Neutrophil (primary cell): Measurements from ENCODE around the gene MLPH.
"Not testable (repeated sequence)": the region's sequence is repeated elsewhere in the genome, so short reads cannot be mapped to it uniquely, and the experiment has no call there.

ENCODE experiments used
- H3K27ac ChIP-seq: fragments of 200-600 bp; sonication (generic); 2 replicates; pipeline ENCODE4 v1.5.1; 2016; ENCODE audit warnings: mild to moderate bottlenecking, moderate library complexity
- H3K27me3 ChIP-seq: fragments of 200-600 bp; sonication (generic); 2 replicates; pipeline ENCODE4 v1.6.0; 2016; ENCODE audit warnings: mild to moderate bottlenecking
- H3K36me3 ChIP-seq: fragments of 200-600 bp; sonication (generic); 2 replicates; pipeline ENCODE4 v1.5.1; 2017
- H3K4me1 ChIP-seq, 2 experiments: fragments of 200-600 bp in 1 of 2; sonication (generic) in 1 of 2; 1 replicate in 1 of 2; 2 replicates in 1 of 2; pipeline versions ENCODE4 v1.5.1 to v1.6.1; 2013 to 2016; ENCODE audit warnings: low read depth in 1 of 2, low read length in 1 of 2, mild to moderate bottlenecking in 1 of 2, moderate library complexity in 1 of 2; ENCODE audit not compliant: control insufficient read depth in 1 of 2, insufficient read depth in 1 of 2
- H3K4me3 ChIP-seq, 2 experiments: fragments of 200-600 bp in 1 of 2; sonication (generic) in 1 of 2; 1 replicate in 1 of 2; 2 replicates in 1 of 2; pipeline ENCODE4 v1.5.1; 2013 to 2016; ENCODE audit warnings: low read depth in 1 of 2, low read length in 1 of 2, mild to moderate bottlenecking in 1 of 2, moderate library complexity in 1 of 2
- H3K9me3 ChIP-seq: fragments of 200-600 bp; sonication (generic); 2 replicates; pipeline ENCODE4 v1.5.1; 2016
- TF ChIP-seq, protein P1 (sequence below): fragments of 200-600 bp; sonication (generic); IDR thresholded peaks from 2 replicates; pipeline ENCODE4 v1.5.1; 2016; ENCODE audit warnings: antibody characterized with exemption

MLPH gene

DNA sequence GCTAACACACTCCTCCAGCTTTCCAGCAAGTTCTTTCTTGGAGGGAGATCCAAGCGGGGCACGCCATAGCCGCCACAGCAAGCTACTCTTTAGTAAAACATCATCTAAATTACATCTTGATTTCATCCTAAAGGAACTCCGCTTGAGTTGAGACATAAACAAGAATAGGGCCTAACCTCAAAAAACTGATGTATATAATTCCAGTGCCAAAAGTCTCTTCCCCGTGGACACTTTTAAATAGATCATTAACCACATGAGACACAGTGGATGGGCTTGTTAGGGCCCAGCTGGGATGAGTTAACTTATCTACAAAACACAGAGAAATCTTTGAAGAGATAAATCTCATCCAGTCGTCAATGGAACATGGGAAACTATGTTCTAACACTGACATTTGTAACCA is 20.8 kb upstream of the MLPH start:
- TF ChIP-seq, protein P1, sequence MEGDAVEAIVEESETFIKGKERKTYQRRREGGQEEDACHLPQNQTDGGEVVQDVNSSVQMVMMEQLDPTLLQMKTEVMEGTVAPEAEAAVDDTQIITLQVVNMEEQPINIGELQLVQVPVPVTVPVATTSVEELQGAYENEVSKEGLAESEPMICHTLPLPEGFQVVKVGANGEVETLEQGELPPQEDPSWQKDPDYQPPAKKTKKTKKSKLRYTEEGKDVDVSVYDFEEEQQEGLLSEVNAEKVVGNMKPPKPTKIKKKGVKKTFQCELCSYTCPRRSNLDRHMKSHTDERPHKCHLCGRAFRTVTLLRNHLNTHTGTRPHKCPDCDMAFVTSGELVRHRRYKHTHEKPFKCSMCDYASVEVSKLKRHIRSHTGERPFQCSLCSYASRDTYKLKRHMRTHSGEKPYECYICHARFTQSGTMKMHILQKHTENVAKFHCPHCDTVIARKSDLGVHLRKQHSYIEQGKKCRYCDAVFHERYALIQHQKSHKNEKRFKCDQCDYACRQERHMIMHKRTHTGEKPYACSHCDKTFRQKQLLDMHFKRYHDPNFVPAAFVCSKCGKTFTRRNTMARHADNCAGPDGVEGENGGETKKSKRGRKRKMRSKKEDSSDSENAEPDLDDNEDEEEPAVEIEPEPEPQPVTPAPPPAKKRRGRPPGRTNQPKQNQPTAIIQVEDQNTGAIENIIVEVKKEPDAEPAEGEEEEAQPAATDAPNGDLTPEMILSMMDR = no peak
- H3K27ac ChIP-seq = no peak overlapping the region

DNA sequence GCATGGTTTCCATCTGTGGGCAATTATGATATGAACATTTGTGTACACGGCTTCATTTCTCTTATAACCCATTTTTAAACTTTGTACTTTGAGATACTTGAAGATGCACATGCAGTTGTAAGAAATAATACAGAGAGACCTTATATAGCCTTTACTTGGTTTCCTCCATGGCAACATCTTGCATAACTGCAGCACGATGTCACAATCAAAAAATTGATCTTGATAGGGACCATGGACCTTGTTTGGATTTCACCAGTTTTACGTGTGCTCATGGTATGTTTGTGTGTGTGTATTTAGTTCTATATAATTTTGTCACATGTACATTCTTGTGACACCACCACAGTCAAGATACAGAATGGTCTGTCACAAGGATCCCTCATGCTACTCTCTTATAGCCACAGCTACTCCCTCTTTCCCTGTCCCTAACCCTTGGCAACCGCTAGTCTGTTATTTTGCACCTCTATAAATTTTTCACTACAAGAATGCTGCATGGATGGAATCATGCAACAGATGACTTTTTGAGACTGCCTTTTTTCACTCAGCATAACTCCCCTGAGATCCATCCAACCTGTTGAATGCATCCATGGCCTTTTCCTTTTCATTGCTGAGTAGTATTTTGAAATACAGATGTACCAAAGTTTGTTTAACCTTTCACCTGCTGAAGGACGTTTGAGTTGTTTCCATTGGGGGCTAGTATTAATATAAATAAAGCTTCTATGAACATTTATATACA is 19.4 kb upstream of the MLPH start:
- Histone ChIP-seq H3K27ac (no peak overlapping the region), H3K27me3 (no peaks in the 10 kb centered on the region), H3K9me3 (no peaks in the 10 kb centered on the region), H3K4me1 (no peaks in the 10 kb centered on the region), H3K4me3 (no peak overlapping the region), H3K36me3 (no peaks in the 10 kb centered on the region)
- TF ChIP-seq, protein P1 = no peak

More for the DNA sequence above, 20.8 kb upstream of the MLPH start:
- Histone ChIP-seq H3K9me3 (no peaks in the 10 kb centered on the region), H3K4me1 (no peaks in the 10 kb centered on the region), H3K36me3 (no peaks in the 10 kb centered on the region), H3K4me3 (no peak overlapping the region), H3K27me3 (no peaks in the 10 kb centered on the region)

DNA sequence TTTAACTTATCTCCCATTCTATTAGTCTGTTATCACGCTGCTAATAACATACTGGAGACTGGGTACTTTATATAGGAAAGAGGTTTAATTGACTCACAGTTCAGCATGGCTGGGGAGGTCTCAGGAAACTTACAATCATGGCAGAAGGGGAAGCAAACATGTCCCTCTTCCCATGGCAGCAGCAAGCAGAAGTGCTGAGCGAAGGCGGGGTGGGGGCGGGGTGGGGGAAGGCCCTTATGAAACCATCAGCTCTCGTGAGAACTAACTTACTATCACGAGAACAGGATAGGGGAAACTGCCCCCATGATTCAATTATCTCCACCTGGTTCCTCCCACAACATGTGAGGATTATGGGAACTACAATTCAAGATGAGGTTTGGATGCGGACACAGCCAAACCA is 17.6 kb upstream of the MLPH start:
- H3K27me3 ChIP-seq = peaks cover 11% of the 10 kb centered on the region
- H3K4me1 ChIP-seq, H3K9me3 ChIP-seq, H3K27ac ChIP-seq, H3K4me3 ChIP-seq, H3K36me3 ChIP-seq: not testable (repeated sequence)

DNA sequence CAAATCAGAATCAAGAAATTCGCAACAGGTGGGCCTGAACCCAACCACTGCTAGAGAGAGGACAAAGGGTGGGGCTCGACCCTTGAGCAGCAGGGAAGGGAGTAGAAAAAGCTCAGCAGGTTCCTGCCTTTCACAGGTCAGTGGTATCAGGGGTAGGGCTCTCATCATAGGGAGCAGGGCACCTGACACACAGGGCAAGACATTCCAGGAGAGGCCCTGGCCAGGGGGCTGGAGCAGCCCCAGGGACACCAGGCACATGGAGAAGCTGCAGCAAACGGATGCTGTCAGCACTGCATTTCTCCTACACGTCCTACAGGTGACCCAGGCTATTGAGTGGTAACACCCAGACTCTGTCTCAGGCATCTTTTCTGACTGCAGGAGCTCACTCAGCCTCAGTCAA is 17.2 kb upstream of the MLPH start:
- TF ChIP-seq, protein P1 = no peak
- Histone ChIP-seq H3K4me1 (peaks cover 2 to 6% of the 10 kb centered on the region in 2 experiments), H3K9me3 (no peaks in the 10 kb centered on the region), H3K27me3 (peaks cover 15% of the 10 kb centered on the region), H3K36me3 (no peaks in the 10 kb centered on the region), H3K27ac (no peak overlapping the region), H3K4me3 (no peak overlapping the region)

DNA sequence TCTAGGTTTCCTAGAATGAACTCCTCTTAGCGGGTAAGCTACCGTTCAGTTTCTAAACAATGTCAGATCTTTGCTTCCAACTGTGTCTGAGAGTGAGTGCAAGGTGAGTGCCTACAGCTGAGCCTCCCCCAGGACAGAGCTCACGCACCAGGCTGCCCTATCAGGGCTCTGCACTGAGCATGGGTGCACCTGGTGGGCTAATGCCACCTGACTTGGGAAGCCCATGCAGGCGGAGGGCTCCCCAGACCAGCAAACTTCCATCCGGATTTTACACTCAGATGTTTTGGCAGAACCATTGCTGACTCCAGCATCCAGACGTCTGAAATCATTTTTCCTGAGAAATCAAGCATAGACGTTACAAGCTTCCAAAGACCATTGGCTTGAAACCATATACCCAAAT is 16.1 kb upstream of the MLPH start:
- H3K4me1 ChIP-seq = peaks cover 6 to 15% of the 10 kb centered on the region in 2 experiments
- no peaks in the 10 kb centered on the region for H3K36me3 ChIP-seq
- H3K27ac ChIP-seq = no peak overlapping the region
- H3K9me3 ChIP-seq = no peaks in the 10 kb centered on the region
- H3K27me3 ChIP-seq = peaks cover 26% of the 10 kb centered on the region
- TF ChIP-seq, protein P1 = no peak
- H3K4me3 ChIP-seq = no peak overlapping the region

DNA sequence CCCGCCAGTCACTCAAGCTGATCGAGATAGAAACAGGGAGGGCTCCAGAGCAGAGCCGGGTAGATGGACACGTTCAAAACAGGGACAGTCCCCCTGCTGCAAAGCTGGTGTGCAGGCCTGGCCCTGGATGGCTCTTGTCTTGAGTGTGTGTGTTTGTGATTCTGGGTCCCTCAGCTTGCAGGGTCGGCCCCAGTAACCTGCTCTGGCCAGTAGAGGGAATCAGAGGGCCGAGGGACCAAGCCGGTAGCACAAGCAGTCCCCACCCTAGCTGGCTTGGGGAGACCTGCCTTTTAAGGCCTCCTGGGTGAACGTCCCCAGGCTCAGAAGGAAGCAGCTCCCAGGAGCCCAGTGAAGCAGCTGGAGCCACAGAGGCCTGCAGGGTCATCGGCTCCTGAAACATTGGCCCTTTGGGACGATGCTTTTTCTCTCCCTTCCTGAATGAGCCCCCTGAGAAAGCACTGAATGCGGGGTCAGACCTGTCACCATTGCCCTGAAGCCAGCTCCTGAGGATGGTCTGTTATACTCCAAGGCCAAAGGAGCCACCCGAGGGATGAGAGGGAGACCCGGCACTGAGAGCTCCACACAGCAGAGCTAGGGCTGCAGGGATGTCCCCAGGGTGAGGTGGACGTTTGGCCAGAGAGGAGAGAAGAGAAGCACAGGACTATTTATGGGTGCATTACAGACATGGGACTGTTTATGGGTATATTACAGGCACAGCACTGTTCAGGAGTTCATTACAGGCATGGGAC is 15.4 kb upstream of the MLPH start:
- TF ChIP-seq, protein P1 = no peak
- H3K27me3 ChIP-seq = peaks cover 33% of the 10 kb centered on the region
- no peak overlapping the region for H3K27ac ChIP-seq
- H3K36me3 ChIP-seq = no peaks in the 10 kb centered on the region
- no peaks in the 10 kb centered on the region for H3K9me3 ChIP-seq
- H3K4me1 ChIP-seq = peaks cover 8 to 15% of the 10 kb centered on the region in 2 experiments
- H3K4me3 ChIP-seq = no peak overlapping the region
